CD4-positive, alpha-beta T cell (primary cell): ENCODE data around the gene ZDHHC1. TPM values are rescaled to one million over a fixed set of nuclear protein-coding genes. Genes with fewer than 3 reads are reported as not detected.

ENCODE experiments used
- ATAC-seq: fragments of 200-7000 bp; cut with Tn5 transposase; one replicate; pipeline ENCODE4 v1.10.0; 2022; ENCODE audit warnings: mild to moderate bottlenecking; ENCODE audit not compliant: poor library complexity
- CTCF ChIA-PET: fragments of 350-600 bp; sonication (Branson Sonifier 250); formaldehyde crosslinking; loops from one replicate; lab custom pipeline; 2021; ENCODE audit warnings: antibody characterized with exemption, inconsistent platforms; lab: Charles Lee
- POLR2A ChIA-PET: fragments of 350-600 bp; sonication (Branson Sonifier 250); formaldehyde crosslinking; loops from one replicate; lab custom pipeline; 2021; ENCODE audit warnings: antibody characterized with exemption, inconsistent platforms; lab: Charles Lee
- DNase-seq, 14 experiments: peaks; one replicate each; pipeline ENCODE4 v3.0.0-alpha.2; 2013 to 2020; ENCODE audit warnings: mixed read lengths in 2 of 14
- H3K27ac ChIP-seq, 2 donors: one replicate each; pipeline versions ENCODE4 v1.5.1 to v1.7.0; 2013; ENCODE audit warnings: low read length in 2 of 2, low read depth in 1 of 2, mild to moderate bottlenecking in 1 of 2
- H3K27me3 ChIP-seq, 2 experiments: 1 replicate in 1 of 2; 2 replicates in 1 of 2; pipeline versions ENCODE4 v1.6.1 to v1.7.0; 2013; ENCODE audit warnings: low read length in 2 of 2, control low read depth in 1 of 2, mild to moderate bottlenecking in 1 of 2, moderate library complexity in 1 of 2; ENCODE audit not compliant: insufficient read depth in 2 of 2, control insufficient read depth in 1 of 2
- H3K36me3 ChIP-seq: one replicate; pipeline ENCODE4 v1.6.1; 2013; ENCODE audit warnings: low read length, control low read depth; ENCODE audit not compliant: insufficient read depth
- H3K4me1 ChIP-seq: one replicate; pipeline ENCODE4 v1.6.1; 2013; ENCODE audit warnings: low read length, control low read depth; ENCODE audit not compliant: insufficient read depth
- H3K4me3 ChIP-seq: one replicate; pipeline ENCODE4 v1.5.1; 2013; ENCODE audit warnings: mild to moderate bottlenecking, low read length, moderate library complexity
- H3K9me3 ChIP-seq, 2 experiments: 1 replicate in 1 of 2; 2 replicates in 1 of 2; pipeline versions ENCODE4 v1.6.1 to v1.7.0; 2013; ENCODE audit warnings: low read length in 2 of 2, mild to moderate bottlenecking in 2 of 2, control low read depth in 1 of 2, moderate library complexity in 1 of 2; ENCODE audit not compliant: control insufficient read depth in 1 of 2, insufficient read depth in 1 of 2
- H3K27ac Mint-ChIP-seq: one replicate; pipeline ENCODE4 v1.8.0; 2020; ENCODE audit warnings: mixed read lengths
- H3K27me3 Mint-ChIP-seq: one replicate; pipeline ENCODE4 v1.8.0; 2021; ENCODE audit warnings: mixed read lengths
- H3K36me3 Mint-ChIP-seq: one replicate; pipeline ENCODE4 v1.8.0; 2021; ENCODE audit warnings: low read depth, mixed read lengths
- H3K4me1 Mint-ChIP-seq: one replicate; pipeline ENCODE4 v1.8.0; 2021; ENCODE audit warnings: low read depth, mixed read lengths
- H3K4me3 Mint-ChIP-seq: one replicate; pipeline ENCODE4 v1.8.0; 2020; ENCODE audit warnings: mild to moderate bottlenecking, mixed read lengths
- H3K9me3 Mint-ChIP-seq: one replicate; pipeline ENCODE4 v1.8.0; 2020; ENCODE audit warnings: mixed read lengths
- CTCF ChIP-seq: fragments of 200-600 bp; IDR thresholded peaks from one replicate; pipeline ENCODE4 v1.8.0; 2022; ENCODE audit warnings: antibody characterized with exemption, mild to moderate bottlenecking
- intact Hi-C, 2 experiments: fragments of 100-400 bp; cut with DNase I in 1 of 2; cut with micrococcal nuclease in 1 of 2; formaldehyde crosslinking; loops; one replicate each; pipeline versions ENCODE4 v1.15.1 to v1.9.0; 2023 to 2025; cut with DNase I, micrococcal nuclease
- total RNA-seq, 174 experiments: library from RNA in 2 of 174; stranded (reverse) in 2 of 174; gene quantifications; one replicate each; pipeline ENCODE4 v1.2.3 and lab custom pipeline; 2021 to 2026

The ZDHHC1 gene
- total RNA-seq, 2 experiments from 2014 or later, result 0.22 TPM; not detected in 1

GRCh38 chr16:67451704-67452435, 35.6 kb upstream of the ZDHHC1 start:
- no peak overlapping the region for H3K4me3 ChIP-seq
- DNase-seq (no peak), ATAC-seq (no peak)
- Mint-ChIP-seq H3K4me1 (peaks cover 9% of the 10 kb centered on the region), H3K4me3 (no peak overlapping the region), H3K36me3 (peaks cover 69% of the 10 kb centered on the region), H3K27me3 (no peaks in the 10 kb centered on the region), H3K27ac (no peak overlapping the region), H3K9me3 (no peaks in the 10 kb centered on the region)
- H3K4me1 ChIP-seq, result no peaks in the 10 kb centered on the region
- H3K27me3 ChIP-seq, result no peaks in the 10 kb centered on the region
- peaks cover 55% of the 10 kb centered on the region for H3K36me3 ChIP-seq
- intact Hi-C loops, result loop anchor here in 1 of 2 experiments (10.0 kb wide), 1 partner anchor 307 kb away; no protein-coding TSS in a partner anchor
- CTCF ChIA-PET, result no interaction called here
- no peak overlapping the region for H3K27ac ChIP-seq
- peaks cover 0 to 4% of the 10 kb centered on the region in 2 experiments for H3K9me3 ChIP-seq
- POLR2A ChIA-PET, result no interaction called here
- no peak for TF ChIP-seq CTCF

GRCh38 chr16:67451061-67451703, 34.9 kb upstream of the ZDHHC1 start:
- Histone ChIP-seq H3K9me3 (peaks cover 0 to 4% of the 10 kb centered on the region in 2 experiments), H3K36me3 (peaks cover 58% of the 10 kb centered on the region), H3K27ac (no peak overlapping the region), H3K27me3 (no peaks in the 10 kb centered on the region), H3K4me1 (no peaks in the 10 kb centered on the region), H3K4me3 (no peak overlapping the region)
- H3K27ac Mint-ChIP-seq, result no peak overlapping the region
- no peaks in the 10 kb centered on the region for H3K9me3 Mint-ChIP-seq
- TF ChIP-seq CTCF, result no peak
- H3K4me3 Mint-ChIP-seq, result no peak overlapping the region
- intact Hi-C loops, result loop anchor here in 1 of 2 experiments (10.0 kb wide), 1 partner anchor 306 kb away; no protein-coding TSS in a partner anchor
- CTCF ChIA-PET, result no interaction called here
- H3K4me1 Mint-ChIP-seq, result peaks cover 3% of the 10 kb centered on the region
- H3K36me3 Mint-ChIP-seq, result peaks cover 75% of the 10 kb centered on the region
- POLR2A ChIA-PET, result no interaction called here
- DNase-seq (no peak), ATAC-seq (no peak)
- no peaks in the 10 kb centered on the region for H3K27me3 Mint-ChIP-seq

- Mint-ChIP-seq H3K9me3 (no peaks in the 10 kb centered on the region), H3K4me3 (no peak overlapping the region), H3K36me3 (peaks cover 74% of the 10 kb centered on the region), H3K27me3 (no peaks in the 10 kb centered on the region), H3K4me1 (no peaks in the 10 kb centered on the region), H3K27ac (no peak overlapping the region)
- no peak for TF ChIP-seq CTCF
- intact Hi-C loops, result loop anchor here in 1 of 2 experiments (10.0 kb wide), 1 partner anchor 305 kb away; no protein-coding TSS in a partner anchor
- ChIA-PET CTCF (no interaction called here), POLR2A (interaction anchor here (0.5 kb wide), 1 partner anchor 502 kb away, joined by 3 read pairs; no protein-coding TSS in a partner anchor)
- H3K27ac ChIP-seq, result no peak overlapping the region
- H3K9me3 ChIP-seq, result peaks cover 0 to 4% of the 10 kb centered on the region in 2 experiments
- H3K4me1 ChIP-seq, result no peaks in the 10 kb centered on the region
- no peak for DNase-seq
- H3K36me3 ChIP-seq, result peaks cover 65% of the 10 kb centered on the region
- ATAC-seq, result no peak
- no peaks in the 10 kb centered on the region for H3K27me3 ChIP-seq
- no peak overlapping the region for H3K4me3 ChIP-seq
These were observed 33.5 kb upstream of the ZDHHC1 start for GRCh38 chr16:67449739-67450138.
